GM21360 (cell line): ENCODE measurements around the gene CPSF4.
A peak's percentile ranks its signal among the peaks of the same experiment; 100 is the strongest.

ENCODE experiments used
- ATAC-seq: cut with Tn5 transposase; IDR thresholded peaks from one replicate; pipeline ENCODE4 v1.9.1; 2021; ENCODE audit warnings: mild to moderate bottlenecking, moderate library complexity; ENCODE audit not compliant: unreplicated experiment

Gene CPSF4

GRCh38 chr7:99447943-99448342 lies 9.2 kb downstream of the CPSF4 start:
- no peak for ATAC-seq

- ATAC-seq: no peak
These were observed 10.1 kb downstream of the CPSF4 start for GRCh38 chr7:99448855-99449254.

DNA sequence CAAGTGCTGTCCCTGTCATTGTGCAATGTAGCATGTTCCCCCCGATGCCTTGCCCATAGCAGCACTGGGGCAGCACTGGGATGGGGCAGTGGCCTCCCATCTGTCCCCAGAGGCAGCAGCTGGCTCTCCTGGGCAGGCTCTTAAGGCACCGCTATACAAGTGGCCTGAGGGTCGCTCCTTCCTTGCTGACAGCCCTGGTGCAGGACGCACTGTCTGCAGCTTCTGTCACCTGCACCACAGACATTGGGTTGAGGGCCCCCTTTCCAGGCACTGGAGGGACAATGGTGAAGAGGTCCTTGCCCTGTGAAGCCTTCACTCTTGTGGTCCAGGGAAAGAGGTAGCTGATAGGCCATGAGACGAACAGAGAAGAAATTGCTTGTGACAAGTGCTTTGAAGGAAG lies 10.6 kb downstream of the CPSF4 start:
- ATAC-seq: no peak

GRCh38 chr7:99451936-99452335 lies 13.2 kb downstream of the CPSF4 start:
- no peak for ATAC-seq

DNA sequence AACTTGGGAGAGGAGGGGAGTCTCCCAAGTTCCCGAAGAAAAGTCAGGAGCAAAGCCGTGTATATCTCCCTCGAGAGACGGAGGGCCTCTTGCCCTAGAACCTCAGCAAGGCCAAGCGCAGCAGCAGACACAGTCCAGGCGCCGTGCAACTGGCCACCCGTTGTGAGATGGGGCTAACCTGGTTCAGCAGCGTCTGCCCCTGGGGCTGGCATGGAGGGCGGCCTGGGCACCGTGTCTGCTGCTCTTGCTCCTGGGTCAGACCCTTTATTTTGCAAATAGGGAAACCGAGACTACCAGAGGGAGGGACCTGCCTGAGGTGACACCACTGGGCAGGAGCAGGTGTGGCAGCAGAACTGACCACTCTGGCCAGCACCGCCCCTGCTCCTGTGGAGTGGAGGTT lies 13.8 kb downstream of the CPSF4 start:
- ATAC-seq: no peak

- no peak for ATAC-seq
These were observed 14.4 kb downstream of the CPSF4 start for GRCh38 chr7:99453105-99453504.

DNA sequence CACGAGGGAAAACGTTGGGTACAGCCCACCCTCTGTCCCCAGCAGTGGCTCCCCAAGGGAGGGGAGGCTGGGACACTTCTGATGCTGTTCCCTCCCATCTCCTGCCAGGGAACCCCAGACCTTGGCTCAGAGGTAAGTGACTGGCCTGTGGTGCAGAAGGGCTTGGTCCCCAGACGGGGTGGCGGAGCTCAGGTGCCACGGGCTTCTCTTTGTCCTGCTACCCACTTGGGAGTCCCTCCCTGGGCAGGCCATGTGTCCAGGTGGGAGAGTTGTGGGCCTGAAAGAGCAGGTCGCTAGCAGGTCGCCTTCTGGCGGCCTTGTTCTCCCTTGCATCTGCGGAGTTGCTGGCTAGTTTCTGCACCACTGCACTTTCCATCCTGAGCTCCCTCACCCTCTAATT lies 17.1 kb downstream of the CPSF4 start:
- ATAC-seq: no peak

DNA sequence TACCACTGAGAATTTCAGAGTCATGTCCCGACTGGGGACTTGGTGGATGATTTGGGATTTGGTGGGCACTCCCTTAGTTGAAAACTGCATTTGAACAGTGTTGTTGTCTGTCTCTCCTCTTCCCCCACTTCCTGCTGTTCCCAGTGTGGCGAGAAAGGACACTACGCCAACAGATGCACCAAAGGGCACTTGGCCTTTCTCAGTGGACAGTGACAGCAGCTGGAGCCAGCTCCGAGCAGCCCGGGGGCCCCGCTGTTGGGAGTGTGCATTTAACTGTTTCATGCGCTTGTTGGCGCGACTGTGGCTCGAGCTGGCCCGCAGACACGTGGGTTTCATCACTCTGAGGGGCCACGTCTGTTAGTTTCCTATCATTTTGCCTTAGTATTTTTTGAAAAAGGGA lies 17.5 kb downstream of the CPSF4 start:
- no peak for ATAC-seq

DNA sequence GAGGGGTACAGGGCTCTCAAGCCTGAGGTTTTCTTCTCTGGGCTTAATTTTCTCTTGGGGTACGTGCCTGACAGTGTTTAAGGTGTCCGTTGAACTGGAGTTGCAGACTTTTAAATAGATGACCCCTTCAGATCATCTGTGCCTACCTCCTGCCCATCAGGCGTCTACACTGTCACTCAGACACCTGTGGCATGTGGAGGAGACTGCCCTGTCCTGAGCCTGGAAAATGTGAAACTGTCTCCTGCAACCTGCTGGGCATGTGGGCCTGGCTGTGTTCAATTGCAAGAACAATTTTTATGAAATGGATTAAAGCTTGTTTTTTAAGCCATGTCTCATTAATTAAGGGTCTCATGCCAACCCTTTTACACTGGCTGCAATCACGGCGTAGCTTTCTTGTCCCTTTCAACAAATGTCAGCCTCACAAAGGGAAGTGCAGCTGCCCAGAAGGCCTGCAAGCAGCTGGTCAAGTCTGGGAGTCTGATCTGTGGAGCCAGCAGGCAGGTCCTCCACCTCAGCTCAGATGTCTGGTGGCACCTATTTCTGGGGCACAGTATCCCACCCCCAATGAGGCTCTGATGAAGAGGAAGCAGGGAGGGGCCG lies 18.4 kb downstream of the CPSF4 start:
- ATAC-seq: no peak

DNA sequence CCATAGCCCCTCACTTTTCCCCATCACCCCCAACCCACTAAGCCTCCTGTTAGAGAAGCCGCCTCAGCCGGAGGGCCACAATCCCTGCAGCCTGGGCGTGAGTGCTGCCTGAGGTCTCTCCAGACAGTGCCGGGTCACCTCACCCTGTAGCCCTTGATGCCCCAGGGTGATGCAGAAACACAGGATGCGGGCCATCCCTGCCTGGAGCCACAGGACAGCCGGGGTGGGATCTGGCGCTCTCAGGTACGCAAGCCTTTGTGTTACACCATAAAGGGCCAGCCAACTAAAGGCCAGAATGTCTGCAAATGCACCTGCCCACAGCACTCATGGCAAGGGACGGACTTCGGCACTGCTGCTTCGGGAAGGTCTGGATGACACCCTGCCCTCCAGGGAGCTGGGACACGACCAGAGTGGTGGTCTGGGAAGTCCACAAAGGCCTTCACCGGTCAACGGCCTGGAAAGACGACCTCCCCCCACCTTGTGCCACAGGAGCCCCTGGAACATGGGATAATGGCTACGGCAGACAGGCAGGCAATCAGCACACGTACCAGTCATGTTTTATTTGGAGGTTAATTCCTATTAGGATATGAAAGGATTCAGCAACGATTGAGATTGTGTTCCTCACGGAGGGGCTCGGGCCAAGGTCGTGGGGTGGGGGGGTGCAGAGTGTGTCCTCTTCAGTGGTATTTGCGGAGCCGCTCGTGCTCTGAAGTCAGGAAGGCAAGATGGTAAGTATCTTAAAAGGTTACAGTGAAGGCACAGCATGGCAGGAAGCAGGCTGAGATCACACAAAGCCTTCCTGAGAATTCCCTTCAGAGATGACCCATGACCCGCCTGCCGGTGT lies 19.1 kb downstream of the CPSF4 start:
- no peak for ATAC-seq

GRCh38 chr7:99459087-99459486 lies 20.3 kb downstream of the CPSF4 start:
- no peak for ATAC-seq

- no peak for ATAC-seq
These were observed 21.9 kb downstream of the CPSF4 start for GRCh38 chr7:99460651-99461050.

DNA sequence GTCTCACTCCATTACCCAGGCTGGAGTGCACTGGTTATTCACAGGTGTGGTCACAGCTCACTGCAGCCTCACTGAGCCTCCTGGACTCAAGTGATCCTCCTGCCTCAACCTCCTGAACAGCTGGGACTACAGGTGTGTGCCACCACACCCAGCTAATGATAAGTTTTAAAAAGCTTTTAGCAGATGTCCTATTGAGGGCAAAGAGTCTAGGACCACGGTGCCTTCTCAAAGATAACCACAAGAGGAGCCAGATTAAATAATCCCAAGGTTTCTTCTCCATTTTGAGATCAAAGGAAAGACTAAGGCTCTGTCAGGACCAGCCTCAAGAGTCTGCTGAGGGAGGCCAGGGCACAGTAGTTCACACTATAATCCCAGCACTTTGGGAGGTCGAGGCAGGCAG lies 22.5 kb downstream of the CPSF4 start:
- ATAC-seq: no peak

DNA sequence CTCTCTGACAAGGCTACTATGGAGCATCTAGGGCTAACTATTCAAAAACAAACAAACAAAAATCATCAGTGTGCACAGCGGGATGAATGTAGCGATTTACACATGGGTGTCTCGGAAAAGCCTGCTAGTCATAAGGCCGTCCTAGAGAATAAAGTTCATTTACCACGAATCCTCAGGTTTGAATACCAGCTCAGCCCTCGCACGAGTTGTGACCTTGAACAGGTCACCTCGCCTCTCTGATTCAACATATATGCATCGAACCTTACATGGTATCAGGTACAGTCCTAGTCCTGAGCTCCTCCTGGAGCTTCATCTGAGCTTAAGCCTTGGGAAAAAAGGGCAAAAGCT lies 26.7 kb downstream of the CPSF4 start:
- ATAC-seq: peak; percentile 11

- no peak for ATAC-seq
These were observed 29.7 kb downstream of the CPSF4 start for GRCh38 chr7:99468336-99468918.

DNA sequence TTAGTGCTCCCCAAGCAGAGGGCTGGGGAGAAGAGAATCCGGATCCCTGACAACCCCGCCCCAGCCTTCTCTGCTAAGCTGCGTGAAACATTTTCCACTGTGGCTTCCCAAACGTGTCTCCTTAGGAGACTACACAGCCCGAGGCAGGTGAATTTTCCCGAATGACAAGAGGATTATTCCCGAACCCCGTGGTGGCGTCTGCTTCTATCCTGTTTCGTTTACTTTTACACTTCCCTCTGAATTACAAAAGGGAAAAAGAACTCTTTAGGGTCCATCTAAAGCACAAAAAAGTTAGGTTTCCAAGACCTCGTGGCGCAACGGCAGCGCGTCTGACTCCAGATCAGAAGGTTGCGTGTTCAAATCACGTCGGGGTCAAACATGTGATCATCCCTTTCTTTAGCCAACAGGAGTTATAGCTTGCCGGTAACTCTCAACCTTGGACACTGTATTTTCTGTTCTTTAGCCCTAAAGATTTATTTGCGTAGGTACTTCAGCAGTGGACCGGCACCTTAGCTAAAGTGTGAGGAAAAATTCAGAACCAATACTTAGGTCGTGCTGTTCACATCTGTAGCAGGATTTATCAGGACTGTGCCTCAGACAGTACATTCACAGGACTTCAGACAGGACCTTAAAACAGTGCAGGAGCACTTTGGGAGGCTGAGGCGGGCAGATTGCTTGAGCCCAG lies 30.8 kb downstream of the CPSF4 start:
- ATAC-seq: no peak

DNA sequence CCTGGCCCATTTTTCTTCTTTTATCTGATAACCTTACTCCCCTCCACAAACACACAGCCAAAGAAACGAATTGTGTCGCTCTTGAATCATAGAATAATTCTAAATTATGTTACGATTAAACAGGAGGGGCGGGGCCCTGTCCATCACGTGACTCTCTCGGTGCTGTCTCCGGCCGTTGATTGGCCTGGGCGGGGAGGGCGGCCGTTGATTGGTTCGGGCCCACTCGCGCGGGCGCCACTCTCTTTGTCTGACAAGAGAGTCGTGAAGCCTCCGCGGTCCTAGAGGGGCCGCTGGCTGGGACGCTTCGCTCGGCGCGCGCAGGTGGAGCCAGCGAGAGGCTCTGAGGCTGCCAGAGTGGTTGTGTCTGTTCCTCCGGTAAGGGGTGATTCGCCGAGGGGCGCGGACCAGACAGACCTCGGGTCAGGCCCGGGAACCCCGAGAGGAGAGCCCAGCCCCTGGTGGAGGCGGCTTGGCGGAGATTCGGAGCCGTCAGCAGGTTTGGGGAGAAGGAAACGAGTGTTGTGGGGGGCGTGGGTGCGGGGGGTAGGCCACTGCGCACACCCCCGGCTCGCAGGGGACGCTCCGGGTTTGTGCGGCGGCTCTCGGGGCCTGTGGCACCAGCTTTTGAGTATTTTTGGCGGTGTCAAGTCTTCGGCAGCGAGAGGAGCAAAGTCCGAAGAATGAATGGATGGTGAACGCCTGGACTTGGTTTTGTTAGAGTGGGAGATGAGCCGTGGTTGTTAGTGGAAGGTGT lies 34.0 kb downstream of the CPSF4 start, which contains the start of gene ZNF789:
Gene ZNF789, plus strand, starts transcription at position 330 of the 754 bp plus-strand sequence. CDS start 3,567 bp downstream, outside the sequence.
- peak; percentile 97 for ATAC-seq

DNA sequence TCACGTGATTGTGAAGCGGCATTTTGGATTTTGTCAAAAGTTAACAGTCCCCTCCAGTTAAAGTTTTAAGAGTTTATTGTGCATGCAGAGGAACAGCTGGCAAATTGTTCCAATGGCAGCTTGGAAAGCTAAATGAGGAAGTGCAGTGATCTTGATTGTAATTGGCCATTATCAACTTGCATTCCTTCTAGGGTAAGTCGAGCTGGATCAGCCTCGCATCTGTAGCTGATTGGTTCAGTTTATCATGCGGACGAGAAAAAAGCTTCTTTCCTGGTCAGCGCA lies 34.5 kb downstream of the CPSF4 start:
- no peak for ATAC-seq

DNA sequence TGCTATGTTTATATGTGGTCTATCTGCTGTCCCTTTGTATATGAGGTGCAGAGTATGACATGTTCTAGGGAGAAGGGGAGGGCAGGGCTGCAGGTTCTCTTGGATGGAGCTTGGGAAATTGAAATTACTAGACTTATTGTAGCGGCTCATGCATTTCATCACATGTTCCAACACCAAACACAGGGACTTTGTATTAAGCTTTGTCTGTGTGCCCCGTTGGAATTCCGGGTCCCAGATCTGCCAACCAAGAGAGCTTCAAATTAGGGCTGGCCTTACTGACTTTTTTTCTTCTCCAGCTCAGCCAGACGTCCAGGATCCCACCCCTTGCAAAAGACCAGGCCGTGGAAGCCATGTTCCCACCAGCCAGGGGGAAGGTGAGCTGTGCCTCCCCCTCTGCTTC lies 37.4 kb downstream of the CPSF4 start:
- ATAC-seq: no peak

DNA sequence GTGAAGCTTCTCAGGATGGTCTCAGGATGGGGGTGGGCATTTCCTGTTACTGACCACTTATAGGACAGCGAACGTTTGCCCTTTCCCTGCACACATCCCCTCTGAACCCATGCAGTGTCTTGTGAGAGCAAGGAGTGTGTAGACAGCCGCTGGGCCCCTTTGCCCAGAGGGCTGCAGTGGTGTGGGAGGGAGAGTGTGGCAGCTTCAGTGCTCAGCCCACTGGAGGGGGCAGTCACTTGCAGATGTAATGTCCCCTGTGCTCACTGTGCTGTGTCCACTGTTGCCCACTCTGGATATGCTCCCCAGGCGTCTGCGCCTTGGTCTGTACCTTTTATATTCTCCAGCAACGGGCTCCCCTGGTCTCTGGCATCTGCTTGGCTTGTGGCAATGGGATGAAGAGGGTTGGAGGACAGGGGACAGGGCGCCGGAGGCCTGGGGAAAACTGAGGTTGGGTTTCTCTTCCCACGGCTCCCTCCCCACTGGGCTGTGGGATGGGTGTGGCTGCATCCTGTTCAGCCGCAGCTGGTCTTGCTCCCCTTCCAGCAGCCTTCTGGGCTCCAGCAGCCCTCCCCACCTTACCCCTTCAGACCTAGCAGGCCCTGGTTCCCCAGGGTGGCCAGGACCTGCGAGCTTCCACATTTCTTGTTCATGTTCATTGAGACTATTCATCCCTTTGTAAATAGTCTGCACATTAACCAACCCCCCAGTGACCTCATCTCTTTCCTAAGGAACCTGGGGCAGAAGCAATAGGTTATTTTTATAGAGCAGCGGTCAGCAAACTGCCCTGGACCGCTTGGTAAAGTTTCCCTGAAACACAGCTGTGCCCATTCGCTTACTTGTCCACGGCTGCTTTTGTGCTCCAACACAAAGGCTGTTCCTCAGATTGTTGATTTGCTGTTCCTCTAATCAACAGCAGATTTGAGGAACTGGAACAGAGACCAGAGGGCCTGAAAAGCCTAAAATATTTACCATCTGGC lies 40.0 kb downstream of the CPSF4 start:
- ATAC-seq: no peak
